Measurements from ENCODE around the gene RHOC. TPM values are rescaled to one million over a fixed set of nuclear protein-coding genes. Genes with fewer than 3 reads are reported as not detected.

The RHOC gene
- total RNA-seq, 1 donor from 2014 or later, result 11.5 TPM

DNA sequence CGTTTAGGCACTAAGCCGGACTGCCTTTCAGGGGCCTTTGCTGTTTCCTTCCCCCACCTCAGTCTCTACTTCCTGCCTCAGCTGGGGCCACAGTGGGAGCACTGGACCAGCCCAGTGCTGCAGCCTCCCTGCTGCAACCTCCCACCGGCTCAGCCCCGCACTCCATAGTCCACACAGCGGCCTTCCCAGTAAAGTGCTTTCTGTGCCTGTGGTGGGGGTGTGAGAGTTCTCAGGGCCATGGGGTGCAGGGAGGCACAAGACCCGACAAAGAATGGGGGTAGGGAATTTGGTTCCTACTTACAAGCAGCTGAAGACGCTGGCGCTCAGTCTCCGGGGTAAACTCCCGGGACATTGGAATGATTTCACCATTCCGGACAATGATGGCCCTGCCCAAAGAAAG lies 4.7 kb upstream of the RHOC start:
- Mint-ChIP-seq H3K4me1 (peaks cover 34% of the 10 kb centered on the region), H3K4me3 (no peak overlapping the region), H3K27me3 (no peaks in the 10 kb centered on the region), H3K9me3 (no peaks in the 10 kb centered on the region), H3K27ac (no peak overlapping the region), H3K36me3 (ENCODE audit: low read depth) (no peaks in the 10 kb centered on the region)
- DNase-seq, result no peak
- ChIA-PET POLR2A (no interaction called here), CTCF (interaction anchor here (4.8 to 6.5 kb wide), 2 partner anchors 210 to 320 kb away, joined by 48 to 50 read pairs; no protein-coding TSS in a partner anchor)
- ATAC-seq (ENCODE audit: low read depth), result no peak
- intact Hi-C loops (cut with micrococcal nuclease), result loop anchor here (10.0 kb wide), 1 partner anchor 1213 kb away; the partner anchor contains the start of gene HIPK1
- no peak for TF ChIP-seq CTCF (IDR thresholded peaks at IDR 0.05)

DNA sequence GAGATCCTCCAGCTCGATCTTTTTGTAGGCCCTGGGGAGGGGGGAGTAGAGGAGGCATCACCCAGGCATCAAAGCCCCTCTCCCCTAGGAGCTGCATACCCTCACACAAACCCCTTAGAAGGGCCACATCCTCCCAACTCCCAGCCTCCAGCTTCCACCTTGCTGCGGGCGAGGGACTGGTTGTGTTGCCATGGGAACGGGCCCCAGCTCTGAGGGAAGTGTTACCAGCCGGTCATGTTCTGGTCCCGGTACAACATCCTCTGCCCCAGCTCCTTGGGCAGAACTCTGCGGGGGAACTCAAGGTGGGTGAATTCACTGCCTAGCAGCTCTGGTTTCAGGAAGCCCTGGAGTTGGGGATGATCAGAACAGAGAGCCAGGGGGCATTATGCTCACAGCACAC lies 4.1 kb upstream of the RHOC start:
- TF ChIP-seq CTCF (IDR thresholded peaks at IDR 0.05), result no peak
- Mint-ChIP-seq H3K9me3 (no peaks in the 10 kb centered on the region), H3K27me3 (no peaks in the 10 kb centered on the region), H3K4me3 (no peak overlapping the region), H3K36me3 (ENCODE audit: low read depth) (no peaks in the 10 kb centered on the region), H3K27ac (no peak overlapping the region), H3K4me1 (peaks cover 33% of the 10 kb centered on the region)
- ChIA-PET CTCF (interaction anchor here (4.8 to 6.5 kb wide), 2 partner anchors 209 to 320 kb away, joined by 48 to 50 read pairs; no protein-coding TSS in a partner anchor), POLR2A (no interaction called here)
- ATAC-seq (ENCODE audit: low read depth) (no peak), DNase-seq (no peak)
- intact Hi-C loops (cut with micrococcal nuclease), result loop anchor here (10.0 kb wide), 1 partner anchor 1214 kb away; the partner anchor contains the start of gene HIPK1

- ChIA-PET POLR2A (no interaction called here), CTCF (interaction anchor here (3.7 to 6.5 kb wide), 3 partner anchors 36 to 319 kb away, joined by 18 to 50 read pairs (median 48); partner anchors contain the start of gene MOV10)
- intact Hi-C loops (cut with micrococcal nuclease), result loop anchor here (10.0 kb wide), 1 partner anchor 1214 kb away; the partner anchor contains the start of gene HIPK1
- H3K4me3 Mint-ChIP-seq, result no peak overlapping the region
- H3K27me3 Mint-ChIP-seq, result no peaks in the 10 kb centered on the region
- ATAC-seq (ENCODE audit: low read depth) (no peak), DNase-seq (no peak)
- no peaks in the 10 kb centered on the region for H3K9me3 Mint-ChIP-seq
- H3K36me3 Mint-ChIP-seq (ENCODE audit: low read depth), result no peaks in the 10 kb centered on the region
- no peak overlapping the region for H3K27ac Mint-ChIP-seq
- no peak for TF ChIP-seq CTCF (IDR thresholded peaks at IDR 0.05)
- peaks cover 33% of the 10 kb centered on the region for H3K4me1 Mint-ChIP-seq
Observed at GRCh38 chr1:112710586-112710985, 3.7 kb upstream of the RHOC start.

DNA sequence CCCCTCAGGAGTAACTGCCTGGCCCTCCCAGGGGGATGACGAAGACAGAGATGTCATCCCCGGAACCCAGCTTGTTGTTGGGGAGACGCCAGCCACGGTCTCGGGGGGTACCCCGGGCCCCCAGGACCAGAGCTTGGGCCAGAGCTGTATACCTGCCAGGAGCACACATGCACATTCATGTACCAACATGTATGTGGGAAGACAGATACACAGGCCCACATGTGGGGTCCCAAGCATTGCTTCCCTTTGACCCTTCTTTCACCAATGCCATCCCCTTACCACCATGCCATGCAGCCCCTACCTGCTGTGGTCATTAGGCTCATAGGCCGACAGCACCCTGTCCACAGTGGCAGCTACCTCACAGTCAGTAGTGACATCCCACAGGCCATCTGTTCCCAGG lies 3.2 kb upstream of the RHOC start:
- CTCF ChIA-PET, result interaction anchor here (3.7 to 6.5 kb wide), 3 partner anchors 36 to 319 kb away, joined by 18 to 50 read pairs (median 48); partner anchors contain the start of gene MOV10
- Mint-ChIP-seq H3K27ac (no peak overlapping the region), H3K36me3 (ENCODE audit: low read depth) (no peaks in the 10 kb centered on the region), H3K4me1 (peaks cover 35% of the 10 kb centered on the region), H3K27me3 (no peaks in the 10 kb centered on the region), H3K4me3 (no peak overlapping the region), H3K9me3 (no peaks in the 10 kb centered on the region)
- DNase-seq, result no peak
- TF ChIP-seq CTCF (IDR thresholded peaks at IDR 0.05), result no peak
- intact Hi-C loops (cut with micrococcal nuclease), result loop anchor here (10.0 kb wide), 1 partner anchor 1215 kb away; the partner anchor contains the start of gene HIPK1
- ATAC-seq (ENCODE audit: low read depth), result no peak
- POLR2A ChIA-PET, result interaction anchor here (1.4 to 2.4 kb wide), 2 partner anchors 36 to 319 kb away, joined by 4 to 11 read pairs; partner anchors contain the start of gene MOV10

- intact Hi-C loops (cut with micrococcal nuclease), result loop anchor here (10.0 kb wide), 1 partner anchor 54 kb away; no protein-coding TSS in a partner anchor
- no peak overlapping the region for H3K27ac Mint-ChIP-seq
Observed at GRCh38 chr1:112708489-112708888, 1.6 kb upstream of the RHOC start.

More at GRCh38 chr1:112708489-112708888, 1.6 kb upstream of the RHOC start:
- POLR2A ChIA-PET, result interaction anchor here (0.6 to 2.4 kb wide), 4 partner anchors 9 to 317 kb away, joined by 3 to 11 read pairs (median 5); partner anchors contain the start of genes CAPZA1 and ST7L
- Mint-ChIP-seq H3K4me3 (no peak overlapping the region), H3K27me3 (no peaks in the 10 kb centered on the region), H3K4me1 (peaks cover 37% of the 10 kb centered on the region), H3K9me3 (no peaks in the 10 kb centered on the region), H3K36me3 (ENCODE audit: low read depth) (no peaks in the 10 kb centered on the region)
- no peak for ATAC-seq (ENCODE audit: low read depth)
- CTCF ChIA-PET, result interaction anchor here (1.0 to 6.5 kb wide), 11 partner anchors 8 to 350 kb away, joined by 3 to 50 read pairs (median 5); partner anchors contain the start of genes MOV10 and ST7L
- no peak for DNase-seq
- no peak for TF ChIP-seq CTCF (IDR thresholded peaks at IDR 0.05)
